GM12891 (cell line): ENCODE measurements around the gene ARHGAP6.

Experiments used
- PAX5 ChIP-seq: IDR thresholded peaks from 2 replicates; pipeline ENCODE4 v1.6.1; 2011; ENCODE audit warnings: low read length, moderate library complexity, mild to moderate bottlenecking; ENCODE audit not compliant: insufficient read depth, severe bottlenecking
- POLR2A ChIP-seq: IDR thresholded peaks from 2 replicates; pipeline ENCODE4 v1.6.1; 2011; ENCODE audit warnings: low read depth, low read length, control low read depth
- POLR2AphosphoS5 ChIP-seq: IDR thresholded peaks from 2 replicates; pipeline ENCODE4 v1.6.1; 2011; ENCODE audit warnings: low read depth, low read length, control low read depth
- SPI1 ChIP-seq: IDR thresholded peaks from 2 replicates; pipeline ENCODE4 v1.6.1; 2011; ENCODE audit warnings: low read depth, low read length, control low read depth
- TAF1 ChIP-seq: IDR thresholded peaks from 2 replicates; pipeline ENCODE4 v1.6.1; 2011; ENCODE audit warnings: low read depth, low read length, control low read depth

GRCh38 chrX:11430271-11430670, 235.4 kb downstream of the ARHGAP6 start:
- TF ChIP-seq POLR2A (no peak), POLR2AphosphoS5 (no peak), TAF1 (no peak), PAX5 (no peak), SPI1 (no peak)
